ENCODE data around the gene EXOC3. TPM values are rescaled to one million over a fixed set of nuclear protein-coding genes. Genes with fewer than 3 reads are reported as not detected.

The EXOC3 gene
- total RNA-seq, 1 donor from 2014 or later: 55.4 TPM

GRCh38 chr5:493119-493701 lies 50.2 kb downstream of the EXOC3 start:
- H3K4me3 Mint-ChIP-seq (ENCODE audit: unreplicated experiment): no peak overlapping the region
- no peak for TF ChIP-seq CTCF (IDR thresholded peaks at IDR 0.05; ENCODE audit: partially characterized antibody, unreplicated experiment)
- no peak for DNase-seq
- peaks cover 10% of the 10 kb centered on the region for H3K27me3 Mint-ChIP-seq (ENCODE audit: unreplicated experiment)
- no peak overlapping the region for H3K27ac Mint-ChIP-seq (ENCODE audit: unreplicated experiment)
- H3K4me1 Mint-ChIP-seq (ENCODE audit: low read depth, unreplicated experiment): peaks cover 2% of the 10 kb centered on the region
- no peaks in the 10 kb centered on the region for H3K36me3 Mint-ChIP-seq (ENCODE audit: unreplicated experiment)
- H3K9me3 Mint-ChIP-seq (ENCODE audit: unreplicated experiment): peaks cover 3% of the 10 kb centered on the region

GRCh38 chr5:493758-494157 lies 50.8 kb downstream of the EXOC3 start:
- Mint-ChIP-seq H3K27me3 (ENCODE audit: unreplicated experiment) (peaks cover 13% of the 10 kb centered on the region), H3K27ac (ENCODE audit: unreplicated experiment) (no peak overlapping the region)

GRCh38 chr5:494667-495255 lies 51.8 kb downstream of the EXOC3 start:
- H3K4me3 Mint-ChIP-seq (ENCODE audit: unreplicated experiment): no peak overlapping the region
- peaks cover 3% of the 10 kb centered on the region for H3K9me3 Mint-ChIP-seq (ENCODE audit: unreplicated experiment)
- H3K27me3 Mint-ChIP-seq (ENCODE audit: unreplicated experiment): peaks cover 16% of the 10 kb centered on the region
- H3K27ac Mint-ChIP-seq (ENCODE audit: unreplicated experiment): no peak overlapping the region
- no peak for DNase-seq
- TF ChIP-seq CTCF (IDR thresholded peaks at IDR 0.05; ENCODE audit: partially characterized antibody, unreplicated experiment): no peak
- no peaks in the 10 kb centered on the region for H3K36me3 Mint-ChIP-seq (ENCODE audit: unreplicated experiment)
- peaks cover 2% of the 10 kb centered on the region for H3K4me1 Mint-ChIP-seq (ENCODE audit: low read depth, unreplicated experiment)

More at GRCh38 chr5:493758-494157, 50.8 kb downstream of the EXOC3 start:
- TF ChIP-seq CTCF (IDR thresholded peaks at IDR 0.05; ENCODE audit: partially characterized antibody, unreplicated experiment): no peak
- DNase-seq: no peak
- H3K36me3 Mint-ChIP-seq (ENCODE audit: unreplicated experiment): no peaks in the 10 kb centered on the region
- peaks cover 2% of the 10 kb centered on the region for H3K4me1 Mint-ChIP-seq (ENCODE audit: low read depth, unreplicated experiment)
- H3K4me3 Mint-ChIP-seq (ENCODE audit: unreplicated experiment): no peak overlapping the region
- H3K9me3 Mint-ChIP-seq (ENCODE audit: unreplicated experiment): peaks cover 3% of the 10 kb centered on the region

GRCh38 chr5:496028-496427 lies 53.1 kb downstream of the EXOC3 start:
- H3K36me3 Mint-ChIP-seq (ENCODE audit: unreplicated experiment): no peaks in the 10 kb centered on the region
- H3K9me3 Mint-ChIP-seq (ENCODE audit: unreplicated experiment): peaks cover 3% of the 10 kb centered on the region
- no peak overlapping the region for H3K27ac Mint-ChIP-seq (ENCODE audit: unreplicated experiment)
- DNase-seq: no peak
- TF ChIP-seq CTCF (IDR thresholded peaks at IDR 0.05; ENCODE audit: partially characterized antibody, unreplicated experiment): no peak
- no peak overlapping the region for H3K4me3 Mint-ChIP-seq (ENCODE audit: unreplicated experiment)
- peaks cover 2% of the 10 kb centered on the region for H3K4me1 Mint-ChIP-seq (ENCODE audit: low read depth, unreplicated experiment)
- peaks cover 16% of the 10 kb centered on the region for H3K27me3 Mint-ChIP-seq (ENCODE audit: unreplicated experiment)

GRCh38 chr5:497090-497700 lies 54.2 kb downstream of the EXOC3 start:
- Mint-ChIP-seq H3K27me3 (ENCODE audit: unreplicated experiment) (peaks cover 16% of the 10 kb centered on the region), H3K36me3 (ENCODE audit: unreplicated experiment) (no peaks in the 10 kb centered on the region), H3K9me3 (ENCODE audit: unreplicated experiment) (peaks cover 3% of the 10 kb centered on the region), H3K4me3 (ENCODE audit: unreplicated experiment) (no peak overlapping the region), H3K27ac (ENCODE audit: unreplicated experiment) (no peak overlapping the region), H3K4me1 (ENCODE audit: low read depth, unreplicated experiment) (peaks cover 2% of the 10 kb centered on the region)
- TF ChIP-seq CTCF (IDR thresholded peaks at IDR 0.05; ENCODE audit: partially characterized antibody, unreplicated experiment): no peak
- no peak for DNase-seq
